Spleen (tissue), 7 donors: ENCODE measurements around the gene PTPRN2.

Experiments
- POLR2A ChIP-seq, 3 donors: fragments of 450-650 bp; IDR thresholded peaks; one replicate each; pipeline ENCODE4 v1.5.1; 2017; ENCODE audit warnings: antibody characterized with exemption in 3 of 3, mild to moderate bottlenecking in 1 of 3
- POLR2AphosphoS5 ChIP-seq, 3 donors: sonication (generic); formaldehyde crosslinking; IDR thresholded peaks; one replicate each; pipeline ENCODE4 v1.5.1; 2017; ENCODE audit warnings: antibody characterized with exemption in 3 of 3
- TF ChIP-seq, protein P1 (sequence below), 11 experiments: fragments of 200-600 bp in 7 of 11; fragments of 450-650 bp in 4 of 11; sonication (generic) in 4 of 11; IDR thresholded peaks in 8 of 11; conservative IDR thresholded peaks in 3 of 11; 1 replicate in 7 of 11; 2 replicates in 4 of 11; pipeline versions ENCODE4 v1.4.0 to v1.8.0; 2016 to 2021; ENCODE audit warnings: antibody characterized with exemption in 11 of 11, inconsistent platforms in 4 of 11, mild to moderate bottlenecking in 1 of 11
- donor health status: DM: no; HTN: no; CAD: no; lungs with moderate emphysema.
- donor health status: DM: no; HTN: no; CAD: no.
- donor health status: DM: no; HTN: no; CAD: no.

DNA sequence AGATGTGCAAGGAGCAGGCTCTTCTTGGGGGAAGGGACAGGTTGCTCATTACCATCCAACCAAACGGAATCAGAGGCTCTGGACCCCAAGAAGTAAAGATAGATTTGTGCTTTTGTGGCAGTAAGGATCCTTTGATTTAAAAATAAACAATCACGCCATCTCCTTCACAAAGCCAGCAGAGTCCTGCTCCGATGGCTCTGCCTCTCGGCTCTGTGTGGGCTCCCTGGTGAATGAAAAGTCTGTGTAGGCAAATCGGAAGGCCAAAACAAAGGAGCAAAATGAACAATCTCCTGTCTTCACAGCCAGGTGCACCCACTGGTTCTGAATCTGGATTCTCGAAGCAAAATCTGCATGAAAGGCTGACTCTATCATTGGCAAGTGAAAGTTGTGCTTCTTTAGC is 3.8 kb downstream of the PTPRN2 start:
- TF ChIP-seq, protein P1, sequence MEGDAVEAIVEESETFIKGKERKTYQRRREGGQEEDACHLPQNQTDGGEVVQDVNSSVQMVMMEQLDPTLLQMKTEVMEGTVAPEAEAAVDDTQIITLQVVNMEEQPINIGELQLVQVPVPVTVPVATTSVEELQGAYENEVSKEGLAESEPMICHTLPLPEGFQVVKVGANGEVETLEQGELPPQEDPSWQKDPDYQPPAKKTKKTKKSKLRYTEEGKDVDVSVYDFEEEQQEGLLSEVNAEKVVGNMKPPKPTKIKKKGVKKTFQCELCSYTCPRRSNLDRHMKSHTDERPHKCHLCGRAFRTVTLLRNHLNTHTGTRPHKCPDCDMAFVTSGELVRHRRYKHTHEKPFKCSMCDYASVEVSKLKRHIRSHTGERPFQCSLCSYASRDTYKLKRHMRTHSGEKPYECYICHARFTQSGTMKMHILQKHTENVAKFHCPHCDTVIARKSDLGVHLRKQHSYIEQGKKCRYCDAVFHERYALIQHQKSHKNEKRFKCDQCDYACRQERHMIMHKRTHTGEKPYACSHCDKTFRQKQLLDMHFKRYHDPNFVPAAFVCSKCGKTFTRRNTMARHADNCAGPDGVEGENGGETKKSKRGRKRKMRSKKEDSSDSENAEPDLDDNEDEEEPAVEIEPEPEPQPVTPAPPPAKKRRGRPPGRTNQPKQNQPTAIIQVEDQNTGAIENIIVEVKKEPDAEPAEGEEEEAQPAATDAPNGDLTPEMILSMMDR (IDR thresholded peaks at IDR 0.05 in 8 of 11, conservative IDR thresholded peaks at IDR 0.05 in 3 of 11) = no peak
- no peak for TF ChIP-seq POLR2A (IDR thresholded peaks at IDR 0.05)
- TF ChIP-seq POLR2AphosphoS5 (IDR thresholded peaks at IDR 0.05) = no peak
